SK-N-SH treated with all-trans-retinoic acid at 6 μM for 48 hours (cell line): ENCODE results near the gene SUSD3.

Source experiments
- ARNTL ChIP-seq: fragments of 450-650 bp; formaldehyde crosslinking; IDR thresholded peaks from 2 replicates; pipeline ENCODE4 v1.5.0; 2020; ENCODE audit warnings: low read depth, mild to moderate bottlenecking, moderate library complexity, borderline replicate concordance
- CREB5 ChIP-seq: fragments of 250-450 bp; sonication (Bioruptor Pico); IDR thresholded peaks from 2 replicates; pipeline ENCODE4 v1.5.1; 2020; ENCODE audit warnings: low read depth, mild to moderate bottlenecking, moderate library complexity
- CSRNP3 ChIP-seq: fragments of 250-450 bp; sonication (Bioruptor Pico); IDR thresholded peaks from 2 replicates; pipeline ENCODE4 v1.5.1; 2021; ENCODE audit warnings: mild to moderate bottlenecking, moderate library complexity
- ISL1 ChIP-seq: fragments of 250-450 bp; sonication (Bioruptor Pico); IDR thresholded peaks from 2 replicates; pipeline ENCODE4 v2.1.2; 2022; ENCODE audit warnings: mild to moderate bottlenecking, moderate library complexity
- OSR1 ChIP-seq: fragments of 250-450 bp; sonication (Bioruptor Pico); IDR thresholded peaks from 2 replicates; pipeline ENCODE4 v1.8.0; 2022; ENCODE audit warnings: moderate library complexity, mild to moderate bottlenecking, inconsistent platforms
- RARB ChIP-seq: fragments of 250-450 bp; sonication (Bioruptor Pico); IDR thresholded peaks from 2 replicates; pipeline ENCODE4 v1.8.0; 2021; ENCODE audit warnings: mild to moderate bottlenecking, moderate library complexity
- ZFP3 ChIP-seq: fragments of 250-450 bp; sonication (Bioruptor Pico); IDR thresholded peaks from 2 replicates; pipeline ENCODE4 v1.5.0; 2020; ENCODE audit warnings: mild to moderate bottlenecking, moderate library complexity
- ZFP30 ChIP-seq: fragments of 450-650 bp; formaldehyde crosslinking; IDR thresholded peaks from 2 replicates; pipeline ENCODE4 v1.5.0; 2022; ENCODE audit warnings: mild to moderate bottlenecking, moderate library complexity

- TF ChIP-seq ISL1 (CRISPR knock-in tag) (no peak), RARB (CRISPR knock-in tag) (no peak), ZFP3 (CRISPR knock-in tag) (no peak), ARNTL (no peak), OSR1 (CRISPR knock-in tag) (no peak), CSRNP3 (CRISPR knock-in tag) (no peak), ZFP30 (CRISPR knock-in tag) (no peak), CREB5 (CRISPR knock-in tag) (no peak)
Observed at GRCh38 chr9:93050231-93050630, 8.3 kb upstream of the SUSD3 start.
